Fibroblast of gingiva (primary cell): ENCODE results near the gene ALOX15B.
"Not testable (repeated sequence)": the region's sequence is repeated elsewhere in the genome, so short reads cannot be mapped to it uniquely, and the experiment has no call there.

Experiments used
- DNase-seq: peaks from one replicate; pipeline ENCODE4 v3.0.0-alpha.2; 2011; ENCODE audit warnings: low read depth

Gene ALOX15B

GRCh38 chr17:8062807-8063483 lies 24.1 kb downstream of the ALOX15B start:
- DNase-seq = no peak

GRCh38 chr17:8063761-8064534 lies 25.1 kb downstream of the ALOX15B start:
- DNase-seq = no peak

- DNase-seq = no peak
Observed at GRCh38 chr17:8064561-8065019, 25.7 kb downstream of the ALOX15B start.

- DNase-seq = no peak
Observed at GRCh38 chr17:8066841-8067775, 28.2 kb downstream of the ALOX15B start.

- no peak for DNase-seq
Observed at GRCh38 chr17:8067806-8068205, 28.9 kb downstream of the ALOX15B start.

- no peak for DNase-seq
Observed at GRCh38 chr17:8068736-8069586, 30.1 kb downstream of the ALOX15B start.

- no peak for DNase-seq
Observed at GRCh38 chr17:8069587-8069860, 30.7 kb downstream of the ALOX15B start.

GRCh38 chr17:8071496-8071895 lies 32.6 kb downstream of the ALOX15B start:
- DNase-seq = no peak

- DNase-seq = no peak
Observed at GRCh38 chr17:8072341-8072728, 33.5 kb downstream of the ALOX15B start.

- DNase-seq = no peak
Observed at GRCh38 chr17:8072729-8073461, 34.0 kb downstream of the ALOX15B start.

GRCh38 chr17:8073627-8074484 lies 35.0 kb downstream of the ALOX15B start:
- DNase-seq = peak; percentile 42

- no peak for DNase-seq
Observed at GRCh38 chr17:8074554-8074953, 35.7 kb downstream of the ALOX15B start.

- no peak for DNase-seq
Observed at GRCh38 chr17:8075081-8075480, 36.2 kb downstream of the ALOX15B start.

- DNase-seq = no peak
Observed at GRCh38 chr17:8075574-8076342, 36.9 kb downstream of the ALOX15B start.

- DNase-seq = no peak
Observed at GRCh38 chr17:8076502-8077266, 37.8 kb downstream of the ALOX15B start.

- DNase-seq = not testable (repeated sequence)
Observed at GRCh38 chr17:8077939-8078338, 39.1 kb downstream of the ALOX15B start.

- peak; percentile 13 for DNase-seq
Observed at GRCh38 chr17:8079291-8080207, 40.7 kb downstream of the ALOX15B start.
